ENCODE results near the gene HASPIN. TPM values are rescaled to one million over a fixed set of nuclear protein-coding genes. Genes with fewer than 3 reads are reported as not detected.

HASPIN gene
- polyA plus RNA-seq, 10 donors, result 4.1 to 7.2 (median 5.7) TPM

DNA sequence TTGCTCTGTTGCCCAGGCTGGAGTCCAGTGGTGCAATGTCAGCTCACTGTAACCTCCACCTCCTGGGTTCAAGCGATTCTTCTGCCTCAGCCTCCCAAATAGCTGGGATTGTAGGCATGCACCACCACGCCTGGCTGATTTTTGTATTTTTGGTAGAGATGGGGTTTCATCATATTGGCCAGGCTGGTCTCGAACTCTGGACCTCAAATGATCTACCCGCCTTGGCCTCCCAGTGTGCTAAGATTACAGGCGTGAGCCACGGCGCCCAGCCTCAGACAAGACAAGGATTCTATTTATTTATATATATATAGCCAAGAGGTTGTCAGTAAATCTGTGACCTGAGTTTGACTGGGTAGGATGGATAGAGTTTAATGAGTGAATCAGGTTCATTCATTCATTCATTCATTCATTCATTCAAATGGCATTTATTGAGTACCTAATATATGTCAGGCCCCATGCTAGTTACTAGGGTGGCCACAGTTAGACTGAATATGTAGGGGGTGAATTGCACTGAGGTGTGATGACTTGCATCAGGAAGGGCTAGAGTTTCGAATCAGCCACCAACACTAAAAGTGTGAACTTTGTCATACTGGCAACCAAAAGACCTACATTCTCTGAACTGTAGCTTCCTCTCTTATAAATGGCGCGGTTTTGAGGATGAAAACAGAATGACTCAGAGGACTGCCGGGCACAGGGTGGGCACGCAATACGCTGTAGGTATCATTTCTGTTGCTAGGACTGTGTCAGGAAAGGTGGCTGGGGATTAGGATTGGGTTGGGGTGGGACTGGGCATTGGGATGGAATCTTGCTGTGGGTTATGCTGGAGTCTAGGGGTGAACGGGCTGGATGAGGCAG, 39.4 kb downstream of the HASPIN start:
- no peak for DNase-seq

DNA sequence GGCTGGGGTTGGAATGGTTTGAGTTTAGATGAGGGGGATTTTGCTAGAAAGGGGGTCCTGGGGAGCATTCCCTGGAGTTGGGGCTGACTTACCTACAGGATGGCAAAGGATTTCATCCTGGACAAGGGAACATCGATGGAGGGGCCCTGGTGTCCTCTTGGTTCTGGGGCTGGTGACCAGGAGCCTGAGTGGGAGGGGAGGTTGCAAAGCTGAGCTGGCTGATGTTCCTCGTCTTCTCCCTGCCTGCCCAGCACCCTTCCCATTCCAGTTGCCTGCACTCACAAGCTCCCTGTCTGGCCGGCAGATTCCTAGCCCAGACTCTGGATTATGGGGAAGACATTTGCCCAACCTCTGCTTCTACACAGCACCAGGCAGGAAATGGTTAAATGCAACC, 40.1 kb downstream of the HASPIN start:
- DNase-seq, result no peak

DNA sequence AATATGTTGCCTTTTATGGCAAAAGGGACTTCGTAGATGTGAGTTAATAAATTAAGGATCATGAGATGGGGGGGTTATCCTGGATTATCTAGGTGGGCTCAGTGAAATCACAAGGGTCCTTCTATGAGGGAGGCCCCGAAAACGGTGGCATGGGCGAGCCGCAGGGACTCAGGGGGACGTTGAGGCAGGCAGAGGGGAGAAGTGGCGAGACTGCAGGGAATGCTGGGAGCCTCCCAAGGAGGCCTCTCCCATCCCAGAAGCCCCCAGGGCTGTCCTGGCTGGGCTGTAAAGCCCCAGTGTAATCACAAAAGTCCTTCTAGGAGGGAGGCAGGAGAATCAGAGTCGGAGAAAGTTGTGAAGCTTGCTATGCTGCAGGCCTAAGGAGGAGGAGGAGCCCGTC, 42.3 kb downstream of the HASPIN start:
- no peak for DNase-seq

DNA sequence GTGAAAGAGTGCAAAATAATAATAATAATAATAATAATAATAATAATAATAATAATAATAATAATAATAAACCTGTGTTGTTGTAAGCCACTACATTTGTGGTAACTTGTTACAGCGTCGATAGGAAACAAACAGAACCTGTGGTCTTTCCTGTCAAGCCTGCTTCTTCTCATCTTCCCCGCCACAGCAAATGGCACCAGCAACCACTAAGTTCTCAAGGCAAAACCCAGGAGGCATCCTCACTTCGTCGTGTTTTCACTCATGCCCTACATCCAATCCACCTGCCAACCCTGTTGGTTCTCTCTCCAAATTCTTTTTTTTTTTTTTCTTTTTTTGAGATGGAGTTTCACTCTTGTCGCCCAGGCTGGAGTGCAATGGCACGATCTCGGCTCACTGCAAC, 43.1 kb downstream of the HASPIN start:
- DNase-seq, result no peak

DNA sequence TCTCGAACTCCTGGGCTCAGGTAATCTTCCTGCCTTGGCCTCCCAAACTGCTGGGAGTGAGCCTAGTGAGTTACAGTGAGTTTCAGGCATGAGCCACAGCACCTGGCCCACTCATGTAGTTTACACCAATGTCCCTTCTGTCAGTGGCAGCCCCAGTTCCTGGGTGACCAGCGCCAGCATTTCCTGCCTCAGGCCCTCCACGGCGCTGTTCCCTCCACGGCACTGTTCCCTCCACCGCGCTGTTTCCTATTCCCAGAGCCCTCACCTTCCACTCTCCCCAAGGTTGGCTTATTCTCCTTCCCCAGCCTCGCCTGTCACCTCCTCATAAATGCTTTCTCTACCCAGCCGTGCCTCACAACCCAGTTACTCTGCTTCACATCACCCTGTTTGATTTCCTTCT, 44.6 kb downstream of the HASPIN start:
- no peak for DNase-seq

DNA sequence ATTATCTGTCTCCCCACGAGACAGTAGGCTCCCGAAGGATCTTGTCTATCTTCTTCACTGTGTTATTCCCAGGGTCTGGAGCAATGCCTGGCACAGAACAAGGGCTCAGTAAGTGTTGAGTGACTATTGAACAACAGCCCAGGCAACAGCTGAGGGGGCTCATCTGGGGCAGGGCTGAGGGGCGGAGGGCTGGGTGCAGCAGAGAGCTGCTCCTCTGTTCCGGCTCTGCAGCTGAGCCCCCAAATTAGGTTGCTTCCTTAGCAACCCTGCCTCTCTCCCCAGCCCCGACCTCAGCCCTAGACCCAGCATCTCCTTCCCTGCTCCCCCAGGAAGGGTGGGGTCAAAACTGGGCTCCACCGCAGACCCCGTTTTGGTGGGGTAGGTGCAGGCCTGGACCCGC, 45.1 kb downstream of the HASPIN start:
- DNase-seq, result no peak

DNA sequence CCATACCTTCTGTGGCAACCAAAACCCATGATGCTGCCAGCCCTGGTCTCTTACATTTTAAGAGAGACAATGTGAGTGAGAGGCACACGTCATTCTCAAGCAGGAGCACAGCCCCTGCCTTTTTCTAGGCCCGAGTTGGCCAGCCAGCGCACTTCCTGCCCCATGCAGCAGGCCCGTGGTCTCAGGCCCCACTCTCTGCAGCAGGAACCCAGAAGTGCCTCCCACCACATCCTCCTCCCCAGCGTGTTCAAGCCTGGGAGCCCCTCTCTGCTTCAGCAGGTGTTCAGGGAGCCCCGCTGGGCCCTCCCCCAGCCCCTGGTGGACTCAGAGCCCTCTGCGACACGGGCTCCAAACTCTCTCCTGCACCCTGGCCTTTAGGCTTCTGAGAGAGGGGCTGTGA, 46.8 kb downstream of the HASPIN start:
- DNase-seq, result no peak

DNA sequence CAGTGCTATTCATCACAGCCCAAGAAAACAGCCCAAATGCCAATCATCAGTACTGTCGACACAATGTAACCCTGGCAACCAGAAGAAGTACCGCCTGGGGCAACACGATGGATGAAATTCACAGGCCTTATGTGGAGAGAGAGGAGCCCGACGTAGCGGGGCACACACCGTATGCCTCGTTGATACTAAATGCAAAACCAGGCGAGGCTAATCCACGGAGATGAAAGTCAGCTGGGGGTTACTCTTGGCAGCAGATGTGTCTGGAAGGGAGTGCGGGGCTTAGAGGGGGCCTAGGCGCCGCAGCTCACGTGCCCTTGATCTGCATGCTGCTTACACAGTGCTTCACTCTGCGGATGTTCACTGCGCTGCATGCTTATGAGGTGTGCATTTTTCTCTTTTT, 47.4 kb downstream of the HASPIN start:
- DNase-seq, result no peak

DNA sequence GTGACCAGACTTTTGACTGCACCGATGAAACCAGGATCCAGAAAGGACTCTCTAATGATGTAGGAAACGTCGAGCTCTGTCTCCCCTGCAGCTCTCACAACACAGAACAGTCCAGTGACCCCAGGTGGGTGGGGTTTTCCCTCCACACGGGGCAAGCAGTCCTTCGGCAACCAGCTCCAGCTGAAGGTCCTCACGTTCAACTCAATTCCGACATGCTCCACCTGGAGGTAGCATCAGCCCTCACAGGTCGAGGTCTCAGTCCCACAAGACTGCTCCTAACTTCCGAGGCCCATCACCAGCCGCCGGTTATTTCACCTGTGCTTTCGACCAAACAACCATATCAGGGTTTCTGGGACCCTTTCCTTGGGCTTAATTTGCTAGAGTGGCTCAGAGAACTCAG, 49.1 kb downstream of the HASPIN start:
- DNase-seq, result no peak

DNA sequence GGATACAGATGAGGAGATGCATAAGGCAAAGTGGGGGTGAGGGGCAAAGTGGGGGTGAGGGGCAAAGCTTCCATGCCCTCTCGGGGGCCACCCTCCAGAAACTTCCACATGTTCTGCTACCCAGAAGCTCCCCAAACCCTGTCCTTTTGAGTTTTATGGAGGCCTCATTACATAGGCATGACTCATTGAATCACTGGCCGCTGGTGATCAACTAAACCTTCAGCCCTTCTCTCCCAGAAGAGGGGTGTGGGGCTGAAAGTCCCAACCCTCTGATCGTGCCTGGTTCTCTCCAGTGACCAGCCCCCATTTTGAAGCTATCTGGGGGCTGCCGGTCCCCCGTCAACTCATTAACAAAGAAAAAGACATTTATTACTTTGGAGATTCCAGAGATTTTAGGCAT, 49.8 kb downstream of the HASPIN start:
- peak in 1 of 3 donors; percentile 17 for DNase-seq

DNA sequence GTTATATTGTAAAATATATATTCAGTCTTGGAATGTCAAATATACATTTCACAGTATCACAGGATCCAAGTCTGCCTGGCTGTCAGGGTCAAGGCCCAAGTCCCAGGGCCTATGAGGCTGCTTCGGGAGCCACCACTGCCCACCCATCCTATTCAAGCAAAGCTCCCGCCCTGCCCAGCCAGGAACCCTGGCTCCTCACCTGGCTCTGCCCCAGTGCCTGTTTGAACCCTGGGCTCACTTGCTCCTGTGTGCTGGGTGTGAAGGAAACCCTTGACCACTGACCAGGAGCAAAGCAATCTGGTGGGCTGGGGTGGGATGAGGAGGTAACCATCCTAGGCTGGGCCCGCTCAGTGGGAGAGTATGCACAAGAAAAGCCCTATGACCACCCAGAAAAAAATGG, 50.3 kb downstream of the HASPIN start:
- DNase-seq, result no peak

Other genes with a start within 250 kb of the HASPIN start
- 1 to 10 TPM; 2.6 to 6.7 (median 4.1) TPM for gene ASPA, start 247.9 kb upstream of the HASPIN start, polyA plus RNA-seq (ENCODE audit: insufficient read length in 10 of 10)
- gene TRPV3, start 166.1 kb upstream of the HASPIN start, polyA plus RNA-seq (ENCODE audit: insufficient read length in 10 of 10), result 1 to 10 TPM; 1.0 to 2.3 (median 1.5) TPM
- 1 to 10 TPM; 3.2 to 8.8 (median 4.8) TPM for gene TRPV1, start 114.5 kb upstream of the HASPIN start, polyA plus RNA-seq (ENCODE audit: insufficient read length in 10 of 10)
- 10 to 100 TPM in 1 of 10 donors, 1 to 10 TPM in 9; 4.6 to 10.7 (median 7.3) TPM for gene SHPK, start 87.7 kb upstream of the HASPIN start, polyA plus RNA-seq (ENCODE audit: insufficient read length in 10 of 10)
- 10 to 100 TPM in 3 of 10 donors, 1 to 10 TPM in 7; 7.2 to 11.7 (median 8.6) TPM for gene CTNS, start 87.1 kb upstream of the HASPIN start, polyA plus RNA-seq (ENCODE audit: insufficient read length in 10 of 10)
- 10 to 100 TPM; 39.9 to 87.0 (median 57.2) TPM for gene TAX1BP3, start 55.3 kb upstream of the HASPIN start, polyA plus RNA-seq (ENCODE audit: insufficient read length in 10 of 10)
- gene EMC6, start 55.1 kb upstream of the HASPIN start, polyA plus RNA-seq (ENCODE audit: insufficient read length in 10 of 10), result 10 to 100 TPM; 25.9 to 46.3 (median 34.4) TPM
- 10 to 100 TPM; 18.0 to 33.5 (median 26.4) TPM for gene P2RX5, start 27.7 kb upstream of the HASPIN start, polyA plus RNA-seq (ENCODE audit: insufficient read length in 10 of 10)
- gene ITGAE, start 77.3 kb downstream of the HASPIN start, polyA plus RNA-seq (ENCODE audit: insufficient read length in 10 of 10), result 10 to 100 TPM; 29.4 to 34.8 (median 33.2) TPM
- 10 to 100 TPM; 44.9 to 85.9 (median 57.3) TPM for gene NCBP3, start 122.3 kb downstream of the HASPIN start, polyA plus RNA-seq (ENCODE audit: insufficient read length in 10 of 10)
- 1 to 10 TPM; 5.4 to 7.5 (median 6.7) TPM for gene CAMKK1, start 169.2 kb downstream of the HASPIN start, polyA plus RNA-seq (ENCODE audit: insufficient read length in 10 of 10)
- 1 to 10 TPM; 1.6 to 4.5 (median 2.5) TPM for gene P2RX1, start 192.6 kb downstream of the HASPIN start, polyA plus RNA-seq (ENCODE audit: insufficient read length in 10 of 10)
- gene ATP2A3, start 240.5 kb downstream of the HASPIN start, polyA plus RNA-seq (ENCODE audit: insufficient read length in 10 of 10), result 1 to 10 TPM; 2.6 to 9.1 (median 4.3) TPM

All from muscle of back (tissue), 11 donors.